Measurements from ENCODE around the gene KRT13. TPM values are rescaled to one million over a fixed set of nuclear protein-coding genes. Genes with fewer than 3 reads are reported as not detected.

Gene KRT13
- total and polyA plus RNA-seq, 10 of the 15 experiments (the other 5 are each of a cell fraction or from before 2014, with no cell fraction given): not detected

- Histone ChIP-seq H3K4me3 (no peak overlapping the region), H3K27ac (ENCODE audit: control insufficient read depth, insufficient read depth) (no peak overlapping the region), H4K20me1 (ENCODE audit: control insufficient read depth, insufficient read depth) (no peaks in the 10 kb centered on the region), H3K9ac (ENCODE audit: control insufficient read depth, insufficient read depth, low read length) (no peak overlapping the region), H3K79me2 (ENCODE audit: control insufficient read depth, insufficient read depth, low read length) (no peaks in the 10 kb centered on the region), H3K27me3 (replicated peaks in 1 of 2; ENCODE audit: control insufficient read depth in 2 of 2, insufficient read depth in 2 of 2, low read length in 1 of 2) (peaks cover 0 to 3% of the 10 kb centered on the region in 2 experiments; a peak in 2 of 4 replicates), H3K9me3 (replicated peaks; ENCODE audit: control insufficient read depth, insufficient read depth, low read length) (no peaks in the 10 kb centered on the region), H3K4me1 (ENCODE audit: control insufficient read depth, insufficient read depth, low read length) (no peaks in the 10 kb centered on the region; the same call in 1 of the 2 replicates), H3K4me2 (ENCODE audit: control insufficient read depth, insufficient read depth) (no peak overlapping the region), H3K36me3 (ENCODE audit: control insufficient read depth in 2 of 2, insufficient read depth in 2 of 2, low read length in 1 of 2) (no peaks in the 10 kb centered on the region), H2AFZ (ENCODE audit: control insufficient read depth, low read depth, low read length) (no peak overlapping the region)
- ChIA-PET RAD21 (ENCODE audit: unreplicated experiment) (no interaction called here), CTCF (interaction anchor here (1.0 to 2.3 kb wide), 6 partner anchors 164 to 527 kb away, joined by 3 to 8 read pairs (median 5); no protein-coding TSS in a partner anchor), POLR2A (no interaction called here), SMC1A (ENCODE audit: uncharacterized antibody, unreplicated experiment) (no interaction called here)
- BruUV-seq (replicated peaks): no TSS peak
- DNase-seq (ENCODE audit: low read depth, low spot score) (no peak), FAIRE-seq (no peak), ATAC-seq (no peak)
- in situ Hi-C loops (cut with MboI): no loop called here
- 0% methylated on average over 8 of the region's 8 CpGs for WGBS (ENCODE audit: insufficient coverage, insufficient replicate concordance, low lambda C conversion rate, missing lambda C conversion rate)
- intact Hi-C loops (cut with micrococcal nuclease; ENCODE audit: unreplicated experiment): no loop called here
- TF ChIP-seq, protein P1, sequence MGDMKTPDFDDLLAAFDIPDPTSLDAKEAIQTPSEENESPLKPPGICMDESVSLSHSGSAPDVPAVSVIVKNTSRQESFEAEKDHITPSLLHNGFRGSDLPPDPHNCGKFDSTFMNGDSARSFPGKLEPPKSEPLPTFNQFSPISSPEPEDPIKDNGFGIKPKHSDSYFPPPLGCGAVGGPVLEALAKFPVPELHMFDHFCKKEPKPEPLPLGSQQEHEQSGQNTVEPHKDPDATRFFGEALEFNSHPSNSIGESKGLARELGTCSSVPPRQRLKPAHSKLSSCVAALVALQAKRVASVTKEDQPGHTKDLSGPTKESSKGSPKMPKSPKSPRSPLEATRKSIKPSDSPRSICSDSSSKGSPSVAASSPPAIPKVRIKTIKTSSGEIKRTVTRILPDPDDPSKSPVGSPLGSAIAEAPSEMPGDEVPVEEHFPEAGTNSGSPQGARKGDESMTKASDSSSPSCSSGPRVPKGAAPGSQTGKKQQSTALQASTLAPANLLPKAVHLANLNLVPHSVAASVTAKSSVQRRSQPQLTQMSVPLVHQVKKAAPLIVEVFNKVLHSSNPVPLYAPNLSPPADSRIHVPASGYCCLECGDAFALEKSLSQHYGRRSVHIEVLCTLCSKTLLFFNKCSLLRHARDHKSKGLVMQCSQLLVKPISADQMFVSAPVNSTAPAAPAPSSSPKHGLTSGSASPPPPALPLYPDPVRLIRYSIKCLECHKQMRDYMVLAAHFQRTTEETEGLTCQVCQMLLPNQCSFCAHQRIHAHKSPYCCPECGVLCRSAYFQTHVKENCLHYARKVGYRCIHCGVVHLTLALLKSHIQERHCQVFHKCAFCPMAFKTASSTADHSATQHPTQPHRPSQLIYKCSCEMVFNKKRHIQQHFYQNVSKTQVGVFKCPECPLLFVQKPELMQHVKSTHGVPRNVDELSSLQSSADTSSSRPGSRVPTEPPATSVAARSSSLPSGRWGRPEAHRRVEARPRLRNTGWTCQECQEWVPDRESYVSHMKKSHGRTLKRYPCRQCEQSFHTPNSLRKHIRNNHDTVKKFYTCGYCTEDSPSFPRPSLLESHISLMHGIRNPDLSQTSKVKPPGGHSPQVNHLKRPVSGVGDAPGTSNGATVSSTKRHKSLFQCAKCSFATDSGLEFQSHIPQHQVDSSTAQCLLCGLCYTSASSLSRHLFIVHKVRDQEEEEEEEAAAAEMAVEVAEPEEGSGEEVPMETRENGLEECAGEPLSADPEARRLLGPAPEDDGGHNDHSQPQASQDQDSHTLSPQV (IDR thresholded peaks at IDR 0.05): no peak
- TF ChIP-seq ZNF687 (IDR thresholded peaks at IDR 0.05) (no peak), RUNX3 (IDR thresholded peaks at IDR 0.05; ENCODE audit: low read length) (no peak), NFIC (IDR thresholded peaks at IDR 0.05; ENCODE audit: low read depth, low read length) (no peak), ZZZ3 (IDR thresholded peaks at IDR 0.05; ENCODE audit: control insufficient read depth, insufficient read length, low read depth) (no peak), KDM1A (IDR thresholded peaks at IDR 0.05; ENCODE audit: borderline replicate concordance) (no peak), USF1 (IDR thresholded peaks at IDR 0.05; ENCODE audit: borderline replicate concordance, extremely low read length, insufficient read depth, low read depth, low read length) (no peak), HDAC2 (IDR thresholded peaks at IDR 0.05) (no peak), SREBF1 (IDR thresholded peaks at IDR 0.05; ENCODE audit: low read length) (no peak), CREM (IDR thresholded peaks at IDR 0.05; ENCODE audit: low read depth) (no peak), KLF5 (IDR thresholded peaks at IDR 0.05; ENCODE audit: partially characterized antibody) (no peak), SUZ12 (IDR thresholded peaks at IDR 0.05; ENCODE audit: unreplicated experiment) (no peak)
These were observed 20.2 kb downstream of the KRT13 start for GRCh38 chr17:41484920-41485904.
